AG08396 (cell line): ENCODE results near the gene PGP.

ENCODE experiments used
- DNase-seq: peaks from one replicate; pipeline ENCODE4 v3.0.0; 2012; ENCODE audit warnings: low spot score, mixed read lengths

Gene PGP

DNA sequence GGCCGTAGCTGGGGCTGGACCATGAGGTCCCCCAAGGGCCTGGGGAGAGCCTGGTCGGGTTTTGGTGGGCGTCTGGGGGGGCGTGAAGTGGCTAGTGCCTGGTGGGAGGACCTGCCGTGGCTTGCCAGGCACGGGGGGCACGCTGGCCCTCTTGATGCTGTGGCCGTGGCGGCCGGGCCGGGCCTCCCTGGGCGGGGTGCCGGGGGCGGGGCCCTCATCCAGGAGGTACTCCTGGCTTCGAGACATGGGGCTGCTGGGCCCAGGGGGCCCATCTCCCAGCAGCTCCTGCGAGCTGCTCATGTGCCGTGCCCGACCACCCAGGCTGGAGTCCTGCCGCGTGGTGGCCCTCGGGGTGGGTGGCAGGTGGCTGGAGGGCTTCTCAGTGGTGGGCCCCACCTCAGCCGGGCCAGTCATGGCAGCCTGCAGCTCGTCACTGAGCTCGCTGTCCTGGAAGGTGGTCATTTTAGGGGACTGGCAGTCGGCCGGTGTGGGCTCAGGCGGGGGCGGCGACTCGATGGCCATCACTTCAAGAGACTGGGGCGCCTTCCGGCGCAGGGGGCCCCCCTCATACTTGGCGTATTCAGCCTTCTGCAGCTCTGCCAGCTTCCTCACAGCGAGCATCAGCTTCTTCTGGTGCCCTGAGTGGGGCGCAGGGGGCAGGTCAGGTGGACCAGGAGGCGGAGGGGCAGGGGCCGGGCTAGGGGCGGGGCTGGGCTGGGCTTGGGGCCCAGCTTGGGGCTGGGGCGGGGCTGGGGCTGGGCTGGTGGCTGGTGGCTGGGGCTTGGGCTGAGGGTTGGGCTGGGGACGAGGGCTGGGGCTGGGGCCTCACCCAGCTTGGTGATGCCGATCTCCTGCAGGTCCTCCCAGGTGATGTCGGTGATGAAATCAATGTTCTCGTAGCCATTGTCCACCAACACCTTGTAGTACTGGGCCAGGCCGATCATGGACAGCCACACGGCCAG is 33.4 kb downstream of the PGP start:
- DNase-seq, result no peak

DNA sequence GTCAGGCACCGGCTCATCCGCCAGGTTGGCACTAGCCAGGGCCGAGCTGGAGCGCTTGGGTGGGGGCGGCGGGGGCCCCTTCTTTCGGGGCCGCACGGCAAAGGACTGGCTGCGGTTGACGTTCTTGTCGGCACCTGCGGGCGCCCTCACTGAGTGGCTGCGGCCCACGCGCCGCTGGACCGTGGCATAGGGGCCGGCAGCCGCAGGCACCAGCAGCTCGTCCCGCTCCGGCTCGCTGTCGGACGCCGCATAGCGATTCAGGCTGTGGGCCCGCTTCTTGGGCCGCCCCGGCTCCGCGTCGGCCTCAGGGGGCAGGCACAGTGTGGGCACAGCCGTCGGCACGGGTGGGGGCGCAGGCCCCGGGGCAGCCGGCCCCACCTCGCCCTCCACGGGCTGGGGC is 34.2 kb downstream of the PGP start:
- DNase-seq, result no peak

DNA sequence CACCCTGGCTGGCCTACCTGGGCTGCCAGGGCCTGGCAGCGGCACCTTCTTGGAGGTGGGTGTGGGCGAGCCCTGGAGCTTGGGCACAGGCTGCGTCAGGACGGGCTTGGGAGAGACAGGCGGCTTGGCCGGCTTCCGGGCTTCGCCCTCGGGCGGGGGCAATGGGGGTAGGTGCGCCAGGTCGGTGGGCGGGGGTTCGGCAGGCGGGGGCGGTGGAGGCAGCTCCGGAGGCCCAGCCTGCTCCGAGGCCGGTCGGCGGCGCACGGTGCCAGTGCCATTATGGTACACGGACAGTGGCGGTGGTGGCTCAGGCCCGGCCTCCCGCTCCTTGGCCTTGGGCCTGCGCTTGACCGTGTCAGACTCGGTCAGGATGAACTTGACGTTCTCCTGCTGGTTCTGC is 35.1 kb downstream of the PGP start:
- DNase-seq, result no peak

DNA sequence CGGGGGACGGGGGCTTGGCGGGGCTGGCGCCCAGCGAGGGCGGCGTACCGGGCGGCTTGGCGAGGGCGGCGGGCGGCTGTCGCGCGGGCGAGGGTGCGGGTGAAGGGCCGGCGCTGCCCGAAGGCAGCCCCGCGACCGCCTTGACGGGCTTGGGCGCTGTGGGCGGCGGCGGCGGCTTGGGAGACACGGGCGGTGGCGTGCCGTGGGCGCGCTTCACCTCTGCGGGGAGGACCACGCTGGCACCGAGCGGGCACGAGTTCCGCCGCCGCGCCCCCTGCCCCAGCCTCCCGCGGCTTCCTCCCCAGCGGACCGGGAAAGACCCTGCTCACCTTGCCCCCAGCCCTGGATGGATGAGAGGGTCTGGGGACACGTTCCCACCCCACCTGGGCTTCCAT is 35.5 kb downstream of the PGP start:
- DNase-seq, result no peak

DNA sequence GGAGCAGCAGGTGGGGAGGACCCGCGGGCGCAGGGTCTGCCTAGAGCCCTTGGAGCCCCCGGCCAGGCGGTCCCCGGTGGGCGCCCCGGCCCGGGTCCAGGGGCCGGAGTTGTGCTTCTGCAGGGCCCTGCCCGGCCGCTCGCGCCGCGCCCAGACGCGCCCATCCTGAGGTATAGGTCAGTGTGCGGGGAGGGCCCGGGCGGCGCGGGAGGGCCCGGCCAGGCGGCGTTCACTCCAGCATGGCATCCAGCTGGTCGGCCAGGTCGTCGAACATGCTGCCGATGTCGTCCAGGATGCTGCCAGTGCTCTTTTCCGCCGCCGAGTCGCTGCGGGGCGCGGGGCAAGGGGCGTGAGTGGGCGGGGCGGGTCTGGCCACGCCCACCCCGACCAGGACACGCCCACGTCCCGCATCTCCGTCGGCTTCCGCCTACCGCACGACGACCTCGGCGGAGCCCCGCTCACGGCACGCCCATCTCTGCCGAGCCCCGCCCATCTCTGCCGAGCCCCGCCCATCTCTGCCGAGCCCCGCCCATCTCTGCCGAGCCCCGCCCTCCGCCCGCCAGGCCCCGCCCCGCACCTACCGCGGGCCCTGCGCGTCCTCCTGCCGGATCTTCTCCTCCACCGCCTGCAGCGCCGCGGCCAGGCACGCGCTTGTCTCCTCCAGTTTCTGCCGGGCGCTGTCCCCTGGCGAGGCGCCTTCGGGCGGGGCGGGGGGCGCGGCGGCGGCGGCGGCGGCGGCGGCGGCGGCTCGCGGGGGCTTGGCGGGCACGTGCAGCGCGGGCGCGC is 36.1 kb downstream of the PGP start:
- DNase-seq, result no peak

DNA sequence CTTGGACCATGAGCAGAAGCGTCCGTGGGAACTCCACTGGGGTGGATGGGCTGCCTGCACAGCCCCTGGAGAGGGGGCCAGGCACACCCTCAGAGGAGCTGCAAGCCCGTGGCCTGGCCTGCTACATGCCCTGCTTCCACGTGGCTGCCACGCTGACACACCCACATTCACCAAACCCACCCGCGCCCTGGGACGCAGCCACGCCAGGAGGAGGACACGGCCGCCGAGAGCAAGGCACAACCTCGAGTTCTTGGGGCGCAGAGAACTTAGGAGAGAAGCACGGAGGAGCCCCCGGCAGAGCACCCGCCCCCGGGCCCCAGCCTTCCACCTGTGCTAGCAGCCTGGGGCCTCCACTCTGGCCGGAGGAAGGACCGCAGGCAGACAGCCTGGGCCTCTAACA is 37.1 kb downstream of the PGP start:
- DNase-seq, result no peak

DNA sequence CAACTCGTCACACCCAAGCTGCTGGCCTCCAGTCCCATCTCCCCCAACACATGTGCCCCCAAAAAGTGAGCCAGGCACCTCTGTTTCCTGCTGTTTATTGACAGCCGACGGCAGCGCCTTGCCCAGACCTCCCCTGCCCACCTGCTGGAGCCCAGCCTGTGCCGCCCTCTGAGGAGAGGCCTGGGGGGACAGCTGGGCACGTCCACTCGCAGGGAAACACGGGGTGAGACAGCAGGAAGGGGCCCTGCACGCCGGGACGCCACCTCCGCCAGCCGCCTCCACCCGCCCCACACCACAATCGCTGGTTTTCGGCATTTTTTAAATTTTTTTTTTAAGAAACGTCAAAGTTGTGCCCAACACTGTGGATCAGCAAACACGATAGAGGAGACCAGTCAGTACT is 37.5 kb downstream of the PGP start:
- no peak for DNase-seq

DNA sequence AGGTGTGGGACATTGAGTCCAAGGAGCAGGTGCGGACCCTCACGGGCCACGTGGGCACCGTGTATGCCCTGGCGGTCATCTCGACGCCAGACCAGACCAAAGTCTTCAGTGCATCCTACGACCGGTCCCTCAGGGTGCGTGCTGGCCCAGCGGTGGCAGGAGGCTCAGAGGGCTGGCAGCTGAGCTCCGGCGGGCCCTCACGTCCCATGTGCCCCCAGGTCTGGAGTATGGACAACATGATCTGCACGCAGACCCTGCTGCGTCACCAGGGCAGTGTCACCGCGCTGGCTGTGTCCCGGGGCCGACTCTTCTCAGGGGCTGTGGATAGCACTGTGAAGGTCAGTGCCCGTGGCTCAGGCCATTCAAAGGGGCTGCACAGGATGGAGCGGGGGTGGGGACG is 38.6 kb downstream of the PGP start:
- no peak for DNase-seq

DNA sequence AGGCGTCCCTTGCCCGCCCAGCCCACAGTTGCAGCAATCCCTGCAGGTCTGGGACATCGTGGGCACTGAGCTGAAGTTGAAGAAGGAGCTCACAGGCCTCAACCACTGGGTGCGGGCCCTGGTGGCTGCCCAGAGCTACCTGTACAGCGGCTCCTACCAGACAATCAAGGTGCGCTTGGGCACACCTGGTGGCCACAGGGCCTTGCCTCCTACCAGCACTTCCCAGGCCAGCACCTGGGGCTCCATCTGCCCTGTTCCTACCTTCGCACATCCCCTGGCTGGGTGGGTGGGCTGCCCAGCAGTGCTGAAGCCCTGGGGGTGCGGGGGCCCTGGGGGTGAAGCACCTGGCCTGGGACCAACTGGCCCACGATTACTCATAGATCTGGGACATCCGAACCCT is 39.2 kb downstream of the PGP start:
- no peak for DNase-seq

DNA sequence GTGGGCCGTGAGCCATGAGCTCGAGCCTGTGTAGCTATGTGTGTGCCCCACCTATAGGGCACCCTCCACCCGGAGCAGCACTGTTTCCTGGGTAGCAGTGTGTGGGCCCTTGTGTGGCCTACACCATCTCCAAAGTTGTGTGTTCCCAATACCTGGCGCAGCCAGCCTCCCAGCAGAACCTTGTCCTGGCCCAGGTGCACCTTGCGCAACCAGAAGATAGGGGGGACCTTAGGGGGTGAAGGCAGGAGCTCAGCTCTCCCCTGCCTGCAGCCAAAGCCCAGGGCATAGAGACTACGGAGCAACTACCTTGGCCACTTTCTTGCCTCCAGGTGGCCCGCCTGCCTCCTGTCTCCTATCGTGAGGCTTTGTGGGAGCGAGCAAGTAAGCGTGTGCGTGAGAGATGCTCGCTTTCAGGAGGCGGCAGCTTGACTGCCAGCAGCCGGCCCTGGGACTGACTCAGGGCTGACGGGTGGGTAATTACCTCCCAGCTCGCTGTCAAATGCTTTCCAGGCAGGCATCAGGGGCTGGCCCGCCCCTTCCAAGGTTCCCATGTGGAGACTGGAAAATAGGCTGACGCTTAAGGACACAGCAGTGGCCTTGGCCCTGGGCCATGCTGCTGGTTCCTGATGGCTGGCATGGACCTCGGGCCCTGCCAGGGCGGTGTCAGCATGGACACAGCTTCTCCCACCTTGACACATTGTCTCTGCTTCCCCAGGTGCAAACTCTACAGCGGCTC is 40.1 kb downstream of the PGP start:
- DNase-seq, result no peak

DNA sequence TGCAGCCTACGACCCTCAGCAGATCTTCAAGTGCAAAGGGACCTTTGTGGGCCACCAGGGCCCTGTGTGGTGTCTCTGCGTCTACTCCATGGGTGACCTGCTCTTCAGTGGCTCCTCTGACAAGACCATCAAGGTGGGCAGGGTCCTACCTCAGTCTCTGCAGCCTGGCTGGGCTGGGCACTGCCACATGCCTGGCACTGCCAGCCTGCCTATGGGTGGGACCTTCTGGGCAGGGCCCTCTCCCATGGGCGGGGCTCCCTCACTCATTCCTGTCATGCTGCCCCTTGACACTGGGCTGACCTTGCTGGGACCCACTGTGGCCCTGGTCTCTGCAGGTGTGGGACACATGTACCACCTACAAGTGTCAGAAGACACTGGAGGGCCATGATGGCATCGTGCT is 40.7 kb downstream of the PGP start:
- no peak for DNase-seq

DNA sequence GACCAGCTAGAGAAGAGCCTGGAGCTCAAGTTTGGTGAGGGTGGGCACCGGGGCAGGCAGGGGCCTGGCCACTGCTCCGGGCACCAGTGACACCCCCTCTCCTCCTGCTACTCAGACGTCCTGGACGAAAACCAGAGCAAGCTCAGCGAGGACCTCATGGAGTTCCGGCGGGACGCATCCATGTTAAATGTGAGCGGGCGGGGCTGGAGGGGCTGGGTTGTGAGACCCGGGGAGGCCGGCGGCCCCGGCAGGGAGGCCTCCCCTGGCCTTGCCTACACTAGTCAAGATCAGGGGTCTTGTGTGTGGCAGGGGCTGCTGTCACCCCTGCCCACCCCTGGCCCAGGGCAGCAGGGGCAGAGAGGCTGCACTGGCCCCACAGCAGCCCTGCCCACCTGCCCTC is 41.3 kb downstream of the PGP start:
- DNase-seq, result no peak

DNA sequence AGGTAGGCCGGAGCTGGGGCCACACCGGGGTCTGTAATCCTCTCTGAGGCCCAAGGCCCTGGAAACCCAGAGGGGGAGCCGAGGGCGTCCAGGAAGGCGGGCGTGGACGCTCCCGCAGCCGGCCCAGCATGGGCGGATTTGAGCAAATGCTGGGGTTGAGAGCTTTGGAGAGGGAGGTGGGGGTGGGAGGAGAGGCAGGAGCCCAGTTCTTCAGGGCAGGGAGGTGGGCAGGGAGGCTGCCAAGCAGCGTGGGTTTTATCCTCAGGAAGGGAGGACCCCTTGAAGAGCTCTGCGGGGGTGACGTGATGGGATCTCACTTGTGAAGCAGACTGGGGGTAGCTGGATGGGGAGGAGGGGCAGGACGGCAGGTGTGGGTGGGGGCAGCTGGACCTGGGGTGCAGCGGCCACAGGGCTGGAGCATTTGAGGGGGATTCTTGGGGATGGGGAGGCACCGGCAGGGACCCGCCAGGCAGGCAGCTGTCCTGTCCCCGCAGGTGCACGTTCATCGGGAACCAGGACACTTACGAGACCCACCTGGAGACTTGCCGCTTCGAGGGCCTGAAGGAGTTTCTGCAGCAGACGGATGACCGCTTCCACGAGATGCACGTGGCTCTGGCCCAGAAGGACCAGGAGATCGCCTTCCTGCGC is 41.8 kb downstream of the PGP start:
- no peak for DNase-seq

DNA sequence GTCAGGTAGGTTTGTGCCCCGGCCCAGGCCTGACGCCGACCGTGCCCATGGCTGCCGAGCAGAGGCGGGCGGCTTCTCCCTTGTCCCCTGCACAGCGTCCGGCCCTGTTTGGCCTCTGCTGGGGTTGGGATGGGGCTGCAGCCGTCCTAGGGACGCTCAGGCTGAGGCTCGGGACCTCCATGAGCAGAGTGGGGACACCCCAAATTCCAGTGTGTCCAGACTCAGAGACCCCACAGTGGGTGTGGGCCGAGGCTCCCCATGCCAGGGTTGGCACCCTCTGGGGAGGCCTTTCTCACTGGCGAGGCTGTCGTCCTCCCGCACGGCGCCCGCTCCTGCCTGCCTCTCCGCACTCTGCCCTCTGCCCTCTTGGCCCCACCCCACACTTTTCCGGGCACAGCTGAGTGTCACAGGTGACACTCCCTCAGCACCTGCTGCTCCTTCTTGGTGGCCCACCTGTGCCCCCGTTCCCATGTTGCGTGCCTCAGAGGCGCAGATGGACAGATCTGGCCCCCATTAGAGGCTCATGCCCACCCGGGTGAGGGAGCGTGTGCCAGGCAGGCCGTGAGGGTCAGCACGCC is 43.0 kb downstream of the PGP start:
- no peak for DNase-seq

DNA sequence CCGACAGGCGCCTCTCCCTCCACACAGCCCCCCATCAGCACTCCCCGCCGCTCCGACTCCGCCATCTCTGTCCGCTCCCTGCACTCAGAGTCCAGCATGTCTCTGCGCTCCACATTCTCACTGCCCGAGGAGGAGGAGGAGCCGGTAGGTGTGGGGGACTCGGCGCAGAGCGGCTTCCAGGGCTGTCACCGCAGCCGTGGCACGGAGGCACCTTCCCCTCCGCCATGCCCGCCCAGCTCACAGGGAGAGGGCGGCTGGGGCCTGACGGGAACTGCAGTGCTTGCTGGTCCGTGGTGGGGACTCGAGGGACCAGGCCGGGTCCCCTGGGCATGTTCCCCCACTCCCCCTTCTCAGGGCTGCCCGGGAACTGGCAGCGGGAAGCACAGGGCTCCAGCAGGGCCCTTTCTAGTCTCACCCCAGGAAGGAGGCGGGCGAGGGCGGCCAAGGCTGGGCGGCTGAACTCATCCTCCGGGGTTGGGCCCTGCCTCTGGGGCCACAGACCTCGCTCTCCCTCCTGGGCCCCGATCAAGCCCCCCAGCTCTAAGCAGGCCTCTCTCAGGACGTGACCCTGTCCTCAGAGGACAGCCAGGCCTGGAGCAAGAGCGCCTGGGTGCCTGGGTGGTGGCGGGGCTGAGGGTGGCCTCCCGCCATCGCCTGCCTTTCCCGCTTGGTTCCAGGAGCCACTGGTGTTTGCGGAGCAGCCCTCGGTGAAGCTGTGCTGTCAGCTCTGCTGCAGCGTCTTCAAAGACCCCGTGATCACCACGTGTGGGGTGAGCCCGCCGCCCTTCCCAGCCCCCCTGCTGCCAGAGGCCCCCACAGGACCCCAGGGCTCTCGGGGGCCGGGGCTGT is 43.8 kb downstream of the PGP start:
- no peak for DNase-seq

DNA sequence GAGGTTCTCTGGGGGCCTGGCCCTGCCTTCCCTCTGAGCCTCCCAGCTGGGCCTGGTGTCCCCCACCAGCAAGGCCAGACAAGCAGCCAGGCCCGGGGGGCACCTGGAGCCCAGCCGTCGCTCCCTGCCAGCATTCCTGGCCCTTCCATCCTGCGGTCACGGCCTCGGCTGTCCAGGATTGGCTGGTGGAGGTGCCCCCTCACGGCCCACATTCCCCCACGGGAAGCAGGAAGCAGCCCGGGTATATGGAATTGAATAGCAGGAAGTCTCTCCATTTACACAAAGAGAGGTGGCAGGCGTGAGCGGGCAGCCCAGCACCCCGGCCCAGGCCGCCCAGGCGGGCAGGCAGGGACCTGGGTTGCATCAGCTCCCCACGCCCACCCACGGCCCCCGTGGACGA is 44.6 kb downstream of the PGP start:
- no peak for DNase-seq

DNA sequence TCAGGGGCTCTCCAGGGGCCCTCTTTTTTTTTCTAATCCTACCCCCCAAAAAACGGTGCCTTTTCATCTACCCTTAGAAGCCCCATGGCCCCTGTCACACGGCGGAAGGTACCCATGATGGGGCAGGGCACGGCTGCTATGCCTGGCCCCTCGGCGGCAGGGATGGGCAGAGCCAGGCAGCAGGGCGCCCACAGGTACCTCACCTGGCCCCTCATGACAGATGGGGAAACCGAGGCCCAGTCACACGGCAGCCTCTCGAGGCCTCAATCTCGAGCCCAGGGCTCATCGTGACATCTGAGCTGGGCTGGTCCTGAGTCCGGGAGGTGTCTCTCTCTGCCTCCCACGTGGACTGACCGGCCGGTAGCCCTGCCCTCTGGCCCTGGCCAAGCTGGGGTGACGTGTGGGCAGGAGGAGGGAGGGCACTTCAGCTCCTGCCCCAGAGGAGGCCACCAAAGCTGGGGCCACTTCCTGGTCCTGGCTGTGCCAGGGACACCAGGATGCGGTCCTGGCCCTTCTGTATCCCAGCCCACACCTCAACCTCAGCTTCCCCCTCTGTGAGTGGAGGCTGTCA is 47.5 kb downstream of the PGP start:
- DNase-seq, result no peak

DNA sequence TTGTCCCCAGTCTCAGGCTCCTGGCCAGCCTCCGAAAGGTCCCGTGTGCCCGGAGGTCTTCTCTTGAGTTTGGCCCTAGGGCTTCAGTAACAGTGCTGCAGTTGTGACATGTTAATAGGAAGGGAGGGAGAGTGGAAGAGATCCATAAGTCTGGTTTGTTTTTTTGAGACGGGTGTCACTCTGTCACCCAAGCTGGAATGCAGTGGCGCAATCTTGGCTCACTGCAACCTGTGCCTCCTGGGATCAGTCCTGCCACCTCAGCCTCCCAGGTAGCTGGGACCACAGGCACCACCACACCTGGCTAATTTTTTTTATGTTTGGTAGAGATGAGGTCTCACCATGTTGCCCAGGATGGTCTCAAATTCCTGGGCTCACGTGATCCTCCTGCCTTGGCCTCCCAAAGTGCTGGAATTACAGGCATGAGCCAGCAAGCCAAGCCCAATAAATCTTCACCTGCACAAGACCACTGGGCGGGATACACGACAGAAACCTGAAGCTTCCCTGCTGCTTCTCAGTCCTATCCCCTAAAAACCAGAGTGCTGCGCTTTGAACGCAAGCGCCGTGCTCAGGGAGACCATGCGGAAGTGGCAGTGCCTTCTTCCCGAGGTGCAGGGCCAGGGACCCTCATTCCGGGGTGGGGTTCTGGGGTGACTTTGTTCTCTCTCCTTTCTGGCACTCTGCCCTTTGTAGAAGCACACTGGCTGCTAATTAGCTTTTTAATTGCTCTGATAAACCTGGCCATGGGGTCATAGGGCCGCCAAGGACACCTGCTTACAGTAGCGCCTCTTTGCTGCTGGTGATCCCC is 48.2 kb downstream of the PGP start:
- DNase-seq, result no peak

DNA sequence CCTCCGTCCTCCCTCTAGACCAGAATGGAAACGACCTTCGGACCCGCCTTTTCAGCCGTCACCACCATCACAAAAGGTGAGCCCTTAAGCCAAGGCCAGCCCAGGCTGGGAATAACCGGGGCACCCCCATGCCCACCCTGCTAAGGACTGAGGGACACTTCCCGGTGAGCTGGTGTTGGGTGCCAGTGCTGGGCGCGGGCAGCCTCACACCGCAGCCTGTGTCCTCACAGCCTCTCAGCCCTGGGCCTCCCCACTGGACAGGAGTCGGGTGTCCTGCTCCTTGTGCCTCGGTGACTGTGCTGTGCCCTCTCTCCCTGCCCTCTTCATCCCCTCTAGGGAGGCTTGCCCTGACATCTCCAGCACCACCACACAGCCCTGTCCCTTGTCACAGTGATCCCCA is 48.8 kb downstream of the PGP start:
- DNase-seq, result no peak
